Stimulated activated CD4-positive, alpha-beta T cell treated with anti-CD3 and anti-CD28 coated beads, Interleukin-12 subunit alpha, Interleukin-12 subunit beta, amount 100 ng/mL, for 24 hours (primary cell): Measurements from ENCODE around the gene TPI1.

Experiments used
- DNase-seq, 2 experiments: peaks; one replicate each; pipeline ENCODE4 v3.0.0-alpha.2; 2020; ENCODE audit warnings: low read depth in 2 of 2

TPI1 gene

DNA sequence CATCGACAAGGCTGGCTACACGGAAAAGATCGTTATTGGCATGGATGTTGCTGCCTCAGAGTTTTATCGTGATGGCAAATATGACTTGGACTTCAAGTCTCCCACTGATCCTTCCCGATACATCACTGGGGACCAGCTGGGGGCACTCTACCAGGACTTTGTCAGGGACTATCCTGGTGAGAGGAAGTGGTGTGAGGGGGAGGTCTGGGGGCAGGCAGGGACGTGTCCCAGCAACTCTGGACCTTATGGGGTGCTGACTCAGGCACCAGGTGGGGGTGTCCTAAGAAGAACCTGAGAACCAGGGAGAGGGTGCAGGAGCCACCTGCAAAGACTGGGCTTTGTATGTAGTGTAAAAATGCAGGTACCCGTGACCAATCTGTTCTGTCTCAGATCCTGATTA is 52.3 kb downstream of the TPI1 start:
- DNase-seq, result no peak
